ENCODE results near the gene EPS15.

The EPS15 gene

DNA sequence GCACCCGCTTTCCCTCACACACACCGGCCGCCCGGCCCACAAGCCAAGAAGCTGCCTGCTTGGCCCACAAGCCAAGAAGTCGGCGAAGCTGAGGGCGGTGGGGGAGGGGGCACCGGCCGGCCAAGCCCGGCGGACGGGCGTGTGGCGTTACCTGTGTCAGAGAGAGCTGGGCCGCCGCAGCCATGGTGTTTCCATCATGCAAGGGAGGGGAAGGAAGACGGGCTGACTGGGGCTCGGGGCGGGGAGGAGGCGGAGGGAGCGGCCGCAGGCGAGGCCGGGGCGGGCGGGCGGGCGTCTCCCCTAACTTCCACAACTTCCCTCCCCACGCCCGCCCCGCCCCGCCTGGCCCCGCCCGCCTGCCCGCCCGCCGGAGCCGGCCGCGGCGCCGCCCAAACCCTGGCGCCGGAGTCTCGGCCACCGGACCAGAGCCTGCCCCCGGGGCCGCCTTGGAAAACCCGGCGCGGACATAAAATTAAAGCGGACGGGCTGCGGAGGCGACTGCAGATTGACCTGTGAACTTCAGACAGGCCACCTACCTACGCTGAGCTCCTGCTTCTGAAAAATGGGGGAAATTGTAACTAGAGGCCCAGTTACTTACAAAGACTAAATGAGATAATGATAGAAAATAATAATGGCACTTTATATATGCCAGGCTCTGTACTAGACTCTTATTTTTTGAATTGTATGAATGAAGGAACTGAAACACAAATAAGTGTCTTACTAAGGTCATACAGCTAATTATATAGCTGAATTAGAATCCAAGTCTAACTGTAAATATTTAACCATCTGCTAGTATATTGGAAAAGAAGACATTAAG, at the start of gene EPS15:
Gene EPS15, minus strand, starts transcription at position 219 of the 817 bp plus-strand sequence. Its CDS starts 35 bp downstream, at position 184.
- peak within 1 kb of the TSS; percentile 79 for H3K4me3 ChIP-seq (ENCODE audit: low read depth, low read length)
- CTCF ChIA-PET: interaction anchor here (1.1 to 7.1 kb wide), 2 partner anchors 14 to 249 kb away, joined by 3 to 68 read pairs; no protein-coding TSS in a partner anchor
- no peak for DNase-seq (ENCODE audit: low read depth, low spot score)
- POLR2A ChIA-PET: interaction anchor here (1.3 kb wide), 1 partner anchor 13 kb away, joined by 3 read pairs; no protein-coding TSS in a partner anchor
- TF ChIP-seq, protein P1, sequence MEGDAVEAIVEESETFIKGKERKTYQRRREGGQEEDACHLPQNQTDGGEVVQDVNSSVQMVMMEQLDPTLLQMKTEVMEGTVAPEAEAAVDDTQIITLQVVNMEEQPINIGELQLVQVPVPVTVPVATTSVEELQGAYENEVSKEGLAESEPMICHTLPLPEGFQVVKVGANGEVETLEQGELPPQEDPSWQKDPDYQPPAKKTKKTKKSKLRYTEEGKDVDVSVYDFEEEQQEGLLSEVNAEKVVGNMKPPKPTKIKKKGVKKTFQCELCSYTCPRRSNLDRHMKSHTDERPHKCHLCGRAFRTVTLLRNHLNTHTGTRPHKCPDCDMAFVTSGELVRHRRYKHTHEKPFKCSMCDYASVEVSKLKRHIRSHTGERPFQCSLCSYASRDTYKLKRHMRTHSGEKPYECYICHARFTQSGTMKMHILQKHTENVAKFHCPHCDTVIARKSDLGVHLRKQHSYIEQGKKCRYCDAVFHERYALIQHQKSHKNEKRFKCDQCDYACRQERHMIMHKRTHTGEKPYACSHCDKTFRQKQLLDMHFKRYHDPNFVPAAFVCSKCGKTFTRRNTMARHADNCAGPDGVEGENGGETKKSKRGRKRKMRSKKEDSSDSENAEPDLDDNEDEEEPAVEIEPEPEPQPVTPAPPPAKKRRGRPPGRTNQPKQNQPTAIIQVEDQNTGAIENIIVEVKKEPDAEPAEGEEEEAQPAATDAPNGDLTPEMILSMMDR (IDR thresholded peaks at IDR 0.05; ENCODE audit: insufficient read depth, low read length, missing control alignments): no peak

- DNase-seq (ENCODE audit: low read depth, low spot score): no peak
- ChIA-PET CTCF (interaction anchor here (0.9 to 1.0 kb wide), 2 partner anchors 8 to 201 kb away, joined by 3 to 4 read pairs; no protein-coding TSS in a partner anchor), POLR2A (no interaction called here)
- no peak overlapping the region for H3K4me3 ChIP-seq (ENCODE audit: low read depth, low read length)
- TF ChIP-seq, protein P1 (IDR thresholded peaks at IDR 0.05; ENCODE audit: insufficient read depth, low read length, missing control alignments): no peak
Measured at GRCh38 chr1:51568231-51568935, 49.3 kb upstream of the EPS15 start.

GRCh38 chr1:51567653-51568052, 48.6 kb upstream of the EPS15 start:
- peak; percentile 79 for DNase-seq (ENCODE audit: low read depth, low spot score)
- H3K4me3 ChIP-seq (ENCODE audit: low read depth, low read length): no peak overlapping the region
- POLR2A ChIA-PET: no interaction called here
- TF ChIP-seq, protein P1 (IDR thresholded peaks at IDR 0.05; ENCODE audit: insufficient read depth, low read length, missing control alignments): no peak
- CTCF ChIA-PET: interaction anchor here (0.9 to 1.0 kb wide), 2 partner anchors 8 to 201 kb away, joined by 3 to 4 read pairs; no protein-coding TSS in a partner anchor

- ChIA-PET CTCF (no interaction called here), POLR2A (no interaction called here)
- TF ChIP-seq, protein P1 (IDR thresholded peaks at IDR 0.05; ENCODE audit: insufficient read depth, low read length, missing control alignments): no peak
- H3K4me3 ChIP-seq (ENCODE audit: low read depth, low read length): no peak overlapping the region
- DNase-seq (ENCODE audit: low read depth, low spot score): no peak
Measured at GRCh38 chr1:51566260-51566659, 47.2 kb upstream of the EPS15 start.

DNA sequence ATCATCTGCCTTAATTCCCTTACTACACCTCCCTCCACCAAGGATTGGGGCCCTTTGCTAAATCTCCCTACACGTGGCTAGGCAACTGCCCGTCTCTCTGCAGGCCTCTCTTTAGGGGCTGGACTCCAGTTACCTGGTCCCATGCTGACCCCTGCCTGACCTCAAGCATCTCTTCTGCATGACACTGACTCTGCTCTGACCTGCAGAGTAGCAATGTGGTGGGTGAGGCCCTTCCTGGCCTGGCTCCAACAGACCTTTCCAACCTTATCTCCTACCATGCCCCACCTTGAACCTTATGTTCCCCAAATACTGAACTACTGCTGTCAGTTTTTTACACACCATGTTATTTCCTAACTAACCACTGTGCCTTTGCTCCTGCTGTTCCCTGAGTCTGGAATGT, 45.9 kb upstream of the EPS15 start:
- CTCF ChIA-PET: no interaction called here
- POLR2A ChIA-PET: no interaction called here
- no peak for DNase-seq (ENCODE audit: low read depth, low spot score)

More for the DNA sequence above, 45.9 kb upstream of the EPS15 start:
- H3K4me3 ChIP-seq (ENCODE audit: low read depth, low read length): no peak overlapping the region
- TF ChIP-seq, protein P1 (IDR thresholded peaks at IDR 0.05; ENCODE audit: insufficient read depth, low read length, missing control alignments): no peak
